ENCODE results near the gene GPHN.

The GPHN gene

DNA sequence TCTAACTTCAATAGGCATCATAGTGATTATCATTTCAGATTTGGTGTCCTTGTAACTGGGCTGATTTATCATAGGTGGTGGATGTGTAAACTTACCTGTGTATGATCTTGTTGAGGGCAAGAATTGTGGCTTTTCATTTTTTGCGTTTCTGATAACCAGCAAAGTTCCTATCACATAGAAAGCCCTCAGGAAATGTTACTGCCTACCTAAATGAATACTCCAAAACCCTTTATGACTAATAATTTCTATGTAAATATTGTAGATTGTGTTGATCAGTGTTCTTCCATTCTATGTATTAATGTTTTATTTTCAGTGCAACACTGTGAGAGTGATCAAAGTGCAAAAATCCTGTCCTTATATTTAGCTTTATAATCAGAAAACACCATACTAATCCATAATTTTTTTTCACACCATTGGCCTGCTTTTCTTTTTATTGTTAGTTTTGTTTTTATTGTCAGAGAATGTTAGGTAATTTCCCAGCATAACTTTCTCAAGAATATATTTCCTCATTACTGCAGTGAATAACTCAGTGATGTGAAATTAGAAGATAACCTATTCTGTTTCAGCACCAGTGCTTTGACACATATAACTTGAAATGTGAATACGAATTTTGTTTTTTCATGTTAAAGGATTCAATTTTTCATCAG is 94.1 kb downstream of the GPHN start:
- DNase-seq (ENCODE audit: low read depth) = no peak

DNA sequence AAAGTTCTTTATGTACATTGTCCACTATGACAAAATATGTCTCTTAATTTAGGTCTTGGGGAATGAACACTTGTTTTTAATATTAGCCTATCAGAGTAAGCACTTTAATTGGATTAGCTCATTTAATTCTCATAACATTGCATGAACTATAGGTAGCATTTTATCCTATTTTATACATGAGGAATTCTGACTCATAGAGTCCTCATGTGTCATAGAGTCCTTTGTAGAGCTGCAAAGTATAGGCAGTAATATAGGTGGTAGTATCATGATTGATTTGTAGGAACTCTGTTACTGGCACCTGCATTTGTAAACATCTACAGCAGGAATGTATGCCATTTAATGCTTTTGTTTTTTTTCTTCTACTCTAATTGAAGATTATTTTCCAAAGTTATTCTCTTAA is 96.0 kb downstream of the GPHN start:
- DNase-seq (ENCODE audit: low read depth) = no peak

DNA sequence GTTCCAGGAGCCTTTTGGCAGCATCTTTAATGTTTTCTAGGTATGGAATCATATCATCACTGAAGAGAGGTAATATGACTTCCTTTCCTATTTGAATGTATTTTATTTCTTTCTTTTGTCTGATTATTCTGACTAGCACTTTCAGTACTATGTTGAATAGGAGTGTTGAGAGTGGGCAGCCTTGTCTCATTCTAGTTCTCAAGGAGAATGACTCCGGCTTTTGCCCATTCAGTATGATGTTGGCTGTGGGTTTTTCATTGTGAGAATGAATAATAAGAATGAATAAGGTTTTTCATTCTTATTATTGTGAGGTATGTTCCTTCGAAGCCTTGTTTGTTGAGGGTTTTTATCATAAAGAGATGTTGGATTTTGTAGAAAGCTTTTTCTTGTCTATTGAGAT is 98.9 kb downstream of the GPHN start:
- DNase-seq (ENCODE audit: low read depth) = no peak

DNA sequence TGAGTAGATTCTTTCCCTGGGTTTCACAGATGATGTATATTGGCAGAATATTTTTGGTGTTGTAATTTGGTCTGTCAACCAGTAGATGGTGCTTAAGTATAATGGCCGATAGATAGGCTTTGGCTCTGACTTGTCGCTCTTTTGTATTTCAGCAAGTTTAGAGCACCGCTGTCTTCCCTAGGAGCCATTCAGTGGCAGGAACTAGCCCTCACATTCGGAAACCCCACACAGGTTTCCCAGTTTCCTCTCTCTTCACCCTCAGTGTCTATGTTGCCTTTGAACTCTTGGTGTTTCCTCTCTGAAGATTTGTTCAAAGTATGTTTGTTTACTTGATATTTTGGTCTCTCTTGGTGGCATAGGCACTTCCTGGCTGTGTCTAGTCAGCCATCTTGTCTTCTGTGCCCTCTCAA is 102.2 kb downstream of the GPHN start:
- no peak for DNase-seq (ENCODE audit: low read depth)

DNA sequence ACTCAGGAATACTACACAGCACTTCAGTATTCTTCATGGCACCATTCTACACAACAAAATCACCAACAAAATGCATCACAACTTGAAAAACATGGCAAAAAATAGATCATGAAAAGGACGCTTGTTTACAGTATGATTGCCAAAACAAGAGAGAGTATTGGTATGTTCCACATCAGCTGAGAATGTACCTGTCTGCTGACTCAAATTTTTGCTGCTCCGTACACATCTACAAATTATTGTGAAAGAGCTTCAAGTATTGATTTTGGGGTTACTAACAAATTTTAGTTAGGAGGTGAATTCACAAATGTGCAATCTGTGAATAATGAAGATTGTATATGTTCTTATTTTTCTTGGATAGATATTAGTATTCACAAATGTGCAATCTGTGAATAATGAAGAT is 105.4 kb downstream of the GPHN start:
- DNase-seq (ENCODE audit: low read depth) = no peak

DNA sequence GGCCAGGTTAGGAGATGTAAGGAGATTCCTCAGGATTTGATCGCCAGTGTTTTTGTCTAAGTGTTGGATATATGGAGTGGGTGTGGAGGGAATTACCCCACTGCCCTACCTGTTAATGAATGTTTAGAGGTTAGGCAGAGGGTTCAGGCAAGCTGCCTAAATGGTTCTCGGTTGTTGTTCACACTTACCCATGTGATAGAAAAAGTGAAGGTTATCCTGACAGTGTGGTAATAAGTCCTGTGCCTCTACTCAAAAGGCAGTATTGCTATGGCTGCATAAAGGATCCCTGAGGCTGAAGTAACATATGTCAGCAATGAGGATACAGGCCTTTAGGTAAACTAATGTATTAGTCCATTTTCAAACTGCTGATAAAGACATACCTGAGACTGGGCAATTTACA is 112.0 kb downstream of the GPHN start:
- DNase-seq (ENCODE audit: low read depth) = no peak

DNA sequence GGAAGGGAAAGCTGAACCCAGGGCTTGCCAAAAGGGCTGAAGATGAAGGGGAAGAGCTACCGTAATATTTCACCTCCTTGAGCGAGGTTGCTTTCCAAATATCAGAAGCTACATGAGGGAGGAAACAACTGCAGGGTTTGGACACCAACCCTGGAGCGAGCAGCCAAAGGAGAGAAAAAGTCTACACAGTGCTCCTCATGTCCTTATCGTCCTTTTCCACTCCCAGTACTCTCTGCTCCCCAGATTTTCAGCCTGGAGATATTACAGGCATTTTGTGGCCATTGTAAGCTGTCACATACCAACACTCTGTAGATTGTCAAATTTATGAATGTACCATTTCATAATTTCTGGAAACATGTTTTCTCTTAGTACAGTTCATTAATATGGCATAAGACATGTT is 115.9 kb downstream of the GPHN start:
- no peak for DNase-seq (ENCODE audit: low read depth)

DNA sequence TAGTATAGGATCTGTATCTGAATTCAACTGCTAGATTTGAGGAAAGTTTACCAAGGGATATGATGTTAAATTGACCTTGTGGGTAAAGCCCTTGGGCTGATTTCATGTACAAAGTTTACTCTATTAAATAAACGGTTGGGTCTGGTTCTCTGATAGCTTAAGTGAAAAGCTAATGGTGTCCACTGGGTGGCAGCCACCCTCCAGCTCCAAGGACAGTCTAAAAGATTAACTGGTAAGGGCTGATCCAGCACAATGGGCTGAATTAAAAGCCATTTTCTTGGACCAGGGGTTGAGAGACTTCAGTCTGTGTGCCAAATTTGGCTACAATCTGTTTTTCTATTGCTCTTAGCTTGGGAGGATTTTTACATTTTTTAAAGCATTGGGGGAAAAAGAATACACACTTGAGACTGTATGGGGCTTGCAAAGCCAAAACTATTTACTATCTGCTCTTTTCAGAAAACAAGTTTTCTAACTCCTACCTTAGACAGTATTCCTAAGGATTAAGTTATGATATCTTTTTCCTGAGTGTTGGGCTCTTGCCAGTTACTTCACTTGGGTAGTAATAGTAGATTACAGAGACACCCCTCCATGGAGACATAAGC is 116.5 kb downstream of the GPHN start:
- DNase-seq (ENCODE audit: low read depth) = no peak

DNA sequence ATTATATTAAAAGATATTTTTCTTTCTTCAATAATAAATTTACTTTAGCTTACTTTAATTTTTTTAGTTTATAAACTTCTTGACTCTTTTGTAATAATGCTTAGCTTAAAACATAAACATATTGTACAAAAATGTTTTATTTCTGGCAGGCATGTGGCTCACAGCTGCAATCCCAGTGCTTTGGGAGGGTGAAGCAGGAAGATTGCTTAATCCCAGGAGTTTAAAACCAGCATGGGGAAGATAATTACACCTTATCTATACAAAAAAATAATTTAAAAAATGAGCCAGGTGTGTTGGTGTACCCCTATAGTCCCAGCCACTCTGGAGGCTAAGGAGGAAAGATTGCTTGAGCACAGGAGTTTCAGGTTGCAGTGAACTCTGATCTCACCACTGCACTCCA is 120.7 kb downstream of the GPHN start:
- DNase-seq (ENCODE audit: low read depth) = no peak

DNA sequence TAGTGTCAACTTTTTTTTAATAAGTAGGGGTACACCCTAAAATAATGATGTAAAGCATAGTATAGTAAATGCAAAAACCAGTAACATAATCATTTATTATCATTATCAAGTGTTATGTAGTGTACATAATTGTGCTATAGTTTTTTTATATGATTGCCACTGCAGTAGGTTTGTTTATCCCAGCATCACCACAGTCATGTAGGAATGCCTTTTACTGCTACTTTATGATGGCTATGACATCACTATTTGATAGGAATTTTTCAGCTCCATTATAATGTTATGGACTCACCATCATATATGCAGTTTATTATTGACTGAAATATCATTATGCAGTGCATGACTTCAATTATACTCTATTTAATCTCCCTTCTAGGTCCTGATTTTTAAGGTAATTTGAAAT is 121.6 kb downstream of the GPHN start:
- no peak for DNase-seq (ENCODE audit: low read depth)

DNA sequence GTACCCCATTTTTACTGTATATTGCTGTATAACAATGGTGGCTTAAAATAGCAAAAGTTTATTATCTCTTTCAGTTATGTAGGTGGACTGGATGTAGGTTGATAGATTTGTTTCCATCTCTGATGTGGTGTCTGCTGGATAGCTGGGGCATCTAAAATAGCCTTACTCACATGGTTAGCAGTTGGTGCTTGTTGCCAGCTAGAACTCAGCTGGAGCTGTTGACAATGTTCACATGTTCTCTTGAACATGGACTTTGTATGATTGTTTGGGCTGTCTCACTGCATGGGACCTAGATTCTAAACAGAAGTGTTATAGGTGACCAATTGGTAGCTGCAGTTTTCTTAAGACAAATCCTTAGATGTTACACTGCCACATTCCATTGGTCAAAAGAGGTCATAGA is 126.9 kb downstream of the GPHN start:
- no peak for DNase-seq (ENCODE audit: low read depth)

DNA sequence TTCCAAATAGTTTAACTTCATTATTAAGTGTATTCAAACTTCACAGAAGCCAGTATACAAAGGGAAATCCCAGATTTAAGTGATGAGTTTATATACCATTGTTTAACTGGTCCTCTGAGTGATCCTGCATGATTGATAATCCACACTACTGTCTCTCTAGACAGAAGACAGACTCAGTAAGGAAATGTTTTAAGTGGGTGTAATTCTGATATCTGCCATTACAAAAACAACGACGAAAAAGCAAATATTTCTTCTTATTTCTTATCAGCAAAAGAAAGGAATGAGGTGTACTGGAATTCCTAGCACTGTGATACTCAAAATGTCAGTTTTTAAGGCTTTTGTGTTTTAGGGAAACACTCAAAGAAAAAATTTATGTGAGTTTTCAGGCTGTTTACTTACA is 127.5 kb downstream of the GPHN start:
- DNase-seq (ENCODE audit: low read depth) = no peak

DNA sequence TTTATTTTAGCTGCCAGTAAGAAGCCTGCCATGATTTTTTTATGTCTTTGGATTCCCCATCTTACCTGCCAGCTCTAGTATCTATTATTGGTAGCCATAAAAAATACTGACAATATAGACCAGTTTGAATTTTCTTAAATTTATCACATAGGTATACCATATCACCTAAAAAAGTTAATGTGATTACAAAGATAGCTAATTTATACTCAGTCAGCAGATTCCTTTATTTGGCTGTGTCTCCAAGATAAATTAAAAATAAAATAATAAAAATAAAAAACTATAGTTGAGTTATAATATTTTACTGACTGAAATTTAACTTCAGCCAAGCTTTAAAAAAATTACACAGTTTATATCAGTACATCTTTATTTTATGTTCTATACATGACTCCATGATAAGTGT is 128.3 kb downstream of the GPHN start:
- no peak for DNase-seq (ENCODE audit: low read depth)

DNA sequence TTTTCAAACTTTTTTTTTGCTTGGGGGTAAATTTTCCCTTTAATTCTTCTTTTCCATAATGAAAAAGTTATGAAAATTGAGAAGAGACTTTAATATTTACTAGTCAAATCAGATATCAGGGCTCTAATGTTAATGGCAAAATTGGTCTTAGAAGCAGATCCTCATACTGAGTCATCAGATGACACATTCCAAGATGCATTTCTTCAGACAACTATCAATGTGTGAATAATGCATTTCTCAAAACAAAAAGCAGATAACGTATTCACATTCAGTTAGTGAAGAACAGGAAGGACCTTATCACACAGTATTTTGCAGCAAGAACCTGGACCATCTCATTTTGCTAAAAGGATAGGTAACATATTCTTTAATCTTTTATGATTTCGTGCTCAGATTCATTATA is 130.7 kb downstream of the GPHN start:
- DNase-seq (ENCODE audit: low read depth) = no peak

DNA sequence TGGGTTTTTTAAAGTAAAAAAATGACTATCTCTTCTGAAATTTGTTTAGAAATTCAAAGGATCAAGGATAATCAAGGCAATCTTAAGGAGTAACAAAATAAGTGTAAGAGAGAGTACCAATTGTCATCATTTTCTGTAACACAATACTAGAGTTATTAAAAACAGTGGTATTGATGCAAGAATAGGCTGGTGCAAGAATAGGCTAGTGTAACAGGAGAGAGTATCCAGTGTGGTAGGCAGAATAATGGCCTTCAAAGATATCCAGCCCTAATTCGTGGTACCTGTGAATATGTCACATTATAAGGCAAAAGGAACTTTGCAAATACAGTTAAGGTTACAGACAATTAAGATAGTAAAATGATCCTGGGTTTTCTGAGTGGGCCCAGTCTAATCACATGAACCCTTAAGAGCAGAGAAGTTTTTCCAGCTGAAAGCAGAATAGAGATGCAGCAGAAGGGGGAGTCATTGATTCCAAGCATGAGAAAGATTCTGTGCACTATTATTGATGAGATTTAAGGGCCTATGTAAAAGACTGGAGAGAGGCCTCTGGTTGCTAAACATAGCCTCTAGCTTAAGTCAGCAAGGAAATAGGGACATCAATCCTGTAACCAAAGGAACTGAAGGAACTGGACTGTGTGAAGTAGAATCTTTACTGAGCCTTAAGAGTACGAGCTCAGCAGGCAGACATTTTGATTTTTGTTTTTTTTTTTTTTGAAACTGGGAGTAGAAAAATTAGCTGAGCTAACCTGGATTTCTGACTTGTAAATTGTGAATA is 134.1 kb downstream of the GPHN start:
- DNase-seq (ENCODE audit: low read depth) = no peak

DNA sequence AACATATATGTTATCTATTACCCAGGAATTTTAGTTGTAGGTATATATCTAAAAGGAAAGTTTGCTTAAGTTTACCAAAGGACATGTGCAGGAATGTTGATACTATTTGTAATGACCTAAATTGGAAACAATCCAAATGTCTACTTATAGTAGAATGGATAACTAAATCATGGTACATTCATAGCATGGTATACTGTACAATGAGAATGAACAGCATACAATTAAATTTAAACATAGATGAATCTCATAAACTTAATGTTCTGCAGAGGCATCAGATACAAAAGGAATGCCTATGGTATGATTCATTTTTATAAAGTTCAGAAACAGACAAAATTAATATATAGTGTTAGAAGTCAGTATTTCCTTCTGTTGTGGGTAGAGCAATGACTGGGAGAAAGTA is 135.4 kb downstream of the GPHN start:
- DNase-seq (ENCODE audit: low read depth) = no peak

DNA sequence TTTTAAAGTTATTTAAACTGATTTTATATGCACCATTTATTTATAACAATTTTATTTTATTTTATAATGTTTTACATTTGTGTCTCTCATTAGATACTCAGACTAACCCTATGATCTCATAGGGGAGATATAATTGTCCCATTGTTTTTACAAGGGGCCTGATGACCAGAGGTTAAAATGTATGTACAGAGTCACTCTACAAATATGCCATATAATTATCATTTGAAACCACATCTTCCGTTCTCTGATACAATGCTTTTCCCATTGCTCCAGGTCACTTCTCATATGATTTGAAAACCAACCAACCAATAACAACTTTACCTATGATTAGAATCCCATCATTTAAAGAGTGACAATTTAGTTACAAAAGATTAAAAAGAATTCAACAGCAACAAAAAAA is 137.8 kb downstream of the GPHN start:
- no peak for DNase-seq (ENCODE audit: low read depth)

DNA sequence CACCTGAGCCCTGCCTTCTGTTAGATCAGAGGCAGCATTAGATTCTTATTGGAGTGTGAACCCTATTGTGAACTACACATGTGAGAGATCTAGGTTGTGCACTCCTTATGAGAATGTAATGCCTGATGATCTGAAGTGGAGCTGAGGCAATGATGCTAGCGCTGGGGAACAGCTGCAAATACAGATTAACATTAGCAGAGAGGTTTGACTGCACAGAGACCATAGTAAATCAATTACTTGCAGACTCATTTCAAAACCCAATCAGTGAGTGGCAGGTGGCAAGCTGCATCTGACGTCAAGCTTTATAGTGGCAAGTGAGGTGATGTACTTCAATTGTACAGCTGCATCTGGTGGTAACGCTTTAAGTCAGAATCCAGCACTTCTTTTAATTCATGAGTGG is 141.6 kb downstream of the GPHN start:
- no peak for DNase-seq (ENCODE audit: low read depth)

DNA sequence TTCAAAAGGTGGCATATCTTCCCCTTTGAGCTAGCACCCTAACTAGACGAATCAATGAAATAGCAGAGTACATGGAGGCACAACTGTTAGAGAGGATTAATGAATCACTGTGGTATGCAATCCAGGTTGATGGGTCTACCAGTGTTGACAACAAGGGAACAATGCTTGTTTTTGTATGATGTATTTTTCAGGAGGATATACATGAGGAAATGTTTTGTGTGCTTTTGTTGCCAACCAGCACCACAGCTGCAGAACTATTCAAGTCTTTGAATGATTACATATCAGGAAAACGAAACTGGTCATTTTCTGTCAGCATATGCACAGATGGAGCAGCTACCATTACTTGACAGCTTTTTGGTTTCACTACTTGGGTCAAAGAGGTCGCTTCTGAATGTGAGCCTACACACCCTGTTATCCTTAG is 142.6 kb downstream of the GPHN start:
- no peak for DNase-seq (ENCODE audit: low read depth)

DNA sequence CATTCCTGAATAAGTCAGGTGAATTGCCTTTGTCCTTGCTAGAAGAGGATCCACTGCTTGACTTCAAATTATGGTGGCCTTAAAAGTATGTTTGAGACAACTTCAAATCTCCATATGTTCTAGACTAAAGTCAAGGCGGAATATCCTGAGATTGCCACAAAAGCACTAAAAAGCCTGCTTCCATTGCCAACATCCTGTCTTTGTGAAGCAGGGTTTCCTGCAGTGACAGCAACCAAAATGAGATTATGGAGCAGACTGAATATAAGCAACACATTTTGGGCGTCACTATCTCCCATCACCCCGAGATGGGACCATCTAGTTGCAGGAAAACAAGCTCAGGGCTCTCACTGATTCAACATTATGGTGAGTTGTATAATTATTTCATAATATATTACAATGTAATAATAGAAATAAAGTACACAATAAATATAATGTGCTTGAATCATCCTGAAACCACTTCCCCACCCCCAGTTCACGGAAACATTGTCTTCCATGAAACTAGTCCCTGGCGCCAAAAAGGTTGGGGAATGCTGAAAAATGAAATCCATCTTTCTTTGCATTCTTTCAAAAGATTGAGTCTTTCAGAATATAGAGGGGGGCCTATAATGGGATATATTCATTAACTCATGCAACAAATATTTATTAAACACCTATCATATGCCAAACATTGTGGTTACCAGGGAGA is 143.7 kb downstream of the GPHN start:
- no peak for DNase-seq (ENCODE audit: low read depth)

DNA sequence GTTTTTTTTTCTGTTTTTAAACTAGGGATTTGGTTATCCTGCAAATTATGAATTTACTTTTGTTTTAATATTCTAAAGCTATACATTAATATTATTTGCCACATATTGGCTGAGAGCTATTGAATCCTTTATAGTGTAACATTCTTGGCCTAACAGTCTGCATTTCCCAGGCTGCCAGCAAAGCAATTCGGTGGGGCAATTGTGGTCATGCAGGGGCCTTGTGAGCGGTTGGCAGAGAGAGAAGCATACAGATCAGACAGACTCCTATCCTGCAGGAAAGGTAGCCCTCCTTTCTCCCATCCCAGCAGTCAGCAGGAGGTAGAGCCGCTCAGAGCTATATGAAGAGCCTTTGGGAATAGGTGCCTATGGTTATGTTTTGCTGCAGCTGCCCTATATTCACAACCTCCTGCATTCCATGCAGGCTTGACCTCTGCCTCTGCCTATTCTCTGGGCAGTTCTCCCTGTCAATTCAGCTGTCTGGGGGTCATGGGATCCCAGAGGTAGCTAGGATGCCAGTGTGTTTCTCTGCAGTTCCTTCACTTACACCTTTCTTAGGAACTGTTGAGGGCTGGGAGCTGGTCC is 144.7 kb downstream of the GPHN start:
- DNase-seq (ENCODE audit: low read depth) = no peak

DNA sequence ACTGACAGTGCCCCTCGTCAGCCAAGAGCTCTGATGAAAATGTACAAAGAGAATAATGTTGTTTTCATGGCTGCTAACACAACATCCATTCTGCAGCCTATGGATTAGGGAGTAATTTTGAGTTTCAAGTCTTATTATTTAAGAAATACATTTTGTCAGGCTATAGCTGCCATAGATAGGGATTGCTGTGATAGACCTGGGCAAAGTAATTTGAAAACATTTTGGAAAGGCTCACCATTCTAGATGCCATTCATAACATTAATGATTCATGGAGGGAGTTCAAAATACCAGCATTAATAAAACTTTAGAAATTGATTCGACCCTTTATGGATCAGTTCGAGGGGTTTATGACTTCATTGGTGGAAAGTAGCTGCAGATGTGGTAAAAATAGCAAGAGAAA is 149.8 kb downstream of the GPHN start:
- no peak for DNase-seq (ENCODE audit: low read depth)

DNA sequence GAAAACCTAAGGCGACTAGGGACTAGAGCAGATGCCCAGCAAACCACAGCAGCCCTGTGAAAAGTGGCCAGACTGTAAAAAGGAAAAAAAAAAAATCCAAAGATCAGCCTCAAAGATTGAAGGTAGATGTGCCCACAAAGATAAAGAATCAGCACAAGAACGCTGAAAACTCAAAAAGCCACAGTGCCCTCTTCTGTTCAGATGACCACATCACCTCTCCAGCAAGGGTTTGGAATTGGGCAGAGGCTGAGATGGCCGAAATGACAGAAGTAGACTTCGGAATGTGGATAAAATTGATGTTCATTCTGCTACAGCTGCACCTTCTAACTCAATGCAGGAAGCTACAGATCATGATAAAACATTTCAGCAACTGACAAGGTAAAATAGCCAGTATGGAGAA is 154.4 kb downstream of the GPHN start:
- no peak for DNase-seq (ENCODE audit: low read depth)

Data from stimulated activated CD8-positive, alpha-beta memory T cell treated with anti-CD3 and anti-CD28 coated beads, Interleukin-15, amount 100 ng/mL, for 1 hour (primary cell).